GM19324 (cell line): ENCODE measurements around the gene SORBS1.
A peak's percentile ranks its signal among the peaks of the same experiment; 100 is the strongest.

ENCODE experiments used
- ATAC-seq: cut with Tn5 transposase; IDR thresholded peaks from one replicate; pipeline ENCODE4 v1.9.1; 2021; ENCODE audit warnings: mild to moderate bottlenecking, moderate library complexity; ENCODE audit not compliant: unreplicated experiment, low FRiP score

The SORBS1 gene

GRCh38 chr10:95401704-95402469, 159.3 kb downstream of the SORBS1 start:
- no peak for ATAC-seq

DNA sequence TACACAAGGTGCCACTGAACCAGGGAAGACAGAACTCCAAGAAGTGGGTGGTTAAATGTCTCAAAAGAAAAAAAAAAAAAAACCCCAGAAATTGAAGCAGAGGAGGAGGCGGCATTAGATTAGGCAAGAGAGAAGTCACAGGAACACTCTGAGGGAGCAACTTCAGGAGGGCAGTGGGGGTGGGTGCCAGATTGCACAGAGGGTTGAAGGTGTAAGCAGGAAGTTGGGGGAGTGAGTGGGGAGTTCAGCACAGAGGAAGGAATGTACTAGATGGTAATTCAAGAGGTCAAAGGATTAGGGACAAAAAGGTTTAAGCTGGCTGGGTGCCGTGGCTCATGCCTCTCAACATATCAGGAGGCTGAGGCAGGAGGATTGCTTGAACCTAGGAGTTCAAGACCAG, 160.4 kb downstream of the SORBS1 start:
- ATAC-seq: no peak

DNA sequence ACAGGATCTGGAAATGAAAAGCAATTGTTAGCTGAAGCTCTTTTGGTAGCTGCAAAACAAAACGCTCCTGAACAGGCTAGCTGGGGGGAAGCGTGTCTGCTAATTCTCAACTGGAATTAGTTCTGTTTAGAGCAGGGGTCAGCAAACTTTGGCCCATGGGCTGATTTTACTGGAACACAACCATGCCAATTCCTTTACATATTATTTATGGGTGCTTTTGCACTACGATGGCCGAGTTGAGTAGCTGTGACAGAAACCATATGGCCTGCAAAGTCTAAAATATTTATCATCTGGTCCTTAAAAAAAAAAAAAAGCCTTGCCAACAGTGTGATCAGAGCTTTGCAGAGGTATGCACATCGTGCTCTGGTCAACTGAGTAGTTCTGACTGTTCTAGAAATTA, 162.0 kb downstream of the SORBS1 start:
- ATAC-seq: no peak

DNA sequence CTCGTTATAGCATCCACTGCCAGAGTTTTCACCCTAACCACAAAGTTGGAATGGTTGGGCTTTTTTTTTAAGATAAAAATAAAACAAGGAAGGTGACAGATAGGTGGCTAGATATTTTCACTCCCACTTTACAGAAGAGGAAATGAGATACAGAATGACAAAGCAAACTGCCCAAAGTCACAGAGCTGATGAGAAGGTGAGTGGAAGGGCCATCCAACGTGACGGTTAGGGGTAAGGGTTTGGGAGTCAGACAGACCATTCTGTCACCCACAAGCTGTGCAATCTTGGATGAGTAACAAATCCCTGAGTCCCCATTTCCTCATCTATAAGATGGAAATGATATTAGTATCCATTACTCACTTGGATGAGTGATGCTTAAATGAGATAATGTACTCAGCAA, 163.4 kb downstream of the SORBS1 start:
- no peak for ATAC-seq

DNA sequence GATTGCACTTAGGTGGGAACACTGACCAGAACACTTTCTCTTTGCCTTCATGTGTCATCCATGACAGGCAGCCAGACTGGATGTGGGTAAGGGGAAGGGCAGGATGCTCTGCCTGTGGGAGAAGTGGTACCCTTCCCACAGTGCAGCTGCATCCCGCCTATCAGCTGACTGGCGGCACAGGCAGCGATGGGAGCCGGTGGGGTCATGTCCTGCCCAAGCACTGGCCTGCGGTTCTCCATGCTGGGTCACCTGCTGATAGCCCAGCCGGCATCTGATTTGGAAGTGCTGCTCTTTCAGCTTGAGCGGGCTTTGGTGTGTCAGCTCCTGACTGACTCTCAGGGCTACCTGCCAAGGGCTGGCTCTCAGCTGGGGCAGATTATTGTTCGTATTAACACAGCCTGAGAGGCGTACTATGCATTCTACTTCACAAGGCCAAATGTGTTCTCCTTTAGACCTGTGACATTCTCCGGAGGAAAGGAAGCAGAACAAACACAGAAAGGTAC, 165.2 kb downstream of the SORBS1 start:
- no peak for ATAC-seq

DNA sequence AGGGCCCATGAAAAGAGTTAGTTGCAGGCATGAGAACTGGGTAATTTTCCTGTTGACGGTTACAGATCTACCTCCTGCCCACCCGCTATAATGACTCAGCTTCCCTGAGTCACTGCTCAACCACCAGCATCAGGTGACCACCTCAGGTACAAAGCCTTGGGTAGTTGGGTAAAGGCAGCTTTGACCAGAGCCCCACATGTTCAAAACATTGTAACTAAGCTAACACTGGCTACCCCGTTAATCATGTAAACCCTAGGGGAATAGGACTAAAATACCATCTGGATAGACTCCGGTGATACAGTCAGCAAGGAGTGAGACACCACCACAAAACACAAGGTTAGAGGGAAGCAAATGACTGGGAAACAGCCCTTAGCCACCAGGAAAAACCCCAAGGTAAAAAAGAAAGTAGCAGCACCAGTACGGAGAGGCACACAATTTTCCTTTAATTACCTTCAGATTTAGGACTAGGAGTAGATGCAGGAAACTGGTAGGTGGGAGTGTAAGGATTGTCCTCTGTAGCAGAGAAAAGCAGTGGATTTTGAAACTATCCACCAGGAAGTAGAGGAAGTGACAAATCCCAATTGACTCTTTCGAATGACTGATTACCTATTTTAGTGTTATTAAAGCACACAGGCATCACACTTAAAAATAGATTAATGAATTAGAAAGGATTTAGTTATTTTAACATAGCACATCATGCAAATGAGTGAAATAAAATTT, 166.8 kb downstream of the SORBS1 start:
- ATAC-seq: no peak

DNA sequence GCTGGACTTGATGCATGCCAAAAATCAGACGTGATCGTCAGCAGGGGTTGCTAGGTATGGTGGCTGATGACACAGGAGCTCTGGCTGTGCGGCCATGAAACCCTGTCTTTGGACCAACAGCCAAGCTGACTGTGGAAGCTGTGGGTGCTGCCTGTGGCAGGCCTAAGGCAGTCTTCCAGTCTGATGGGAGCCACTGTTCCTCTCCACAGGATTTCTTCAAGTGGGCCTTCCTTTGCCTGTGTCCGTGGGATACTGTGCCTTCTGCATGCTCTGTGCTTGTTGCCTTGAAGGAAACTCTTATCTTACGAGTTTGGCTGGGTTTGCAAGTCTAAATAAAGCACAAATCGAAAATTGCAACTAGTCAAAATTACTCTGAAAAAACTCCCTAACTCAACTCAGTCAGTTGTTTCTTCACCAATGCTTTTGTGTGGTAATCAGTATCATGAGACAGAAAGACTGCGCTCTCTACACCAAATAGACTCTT, 168.4 kb downstream of the SORBS1 start:
- ATAC-seq: no peak

GRCh38 chr10:95392217-95392584, 169.0 kb downstream of the SORBS1 start:
- no peak for ATAC-seq

DNA sequence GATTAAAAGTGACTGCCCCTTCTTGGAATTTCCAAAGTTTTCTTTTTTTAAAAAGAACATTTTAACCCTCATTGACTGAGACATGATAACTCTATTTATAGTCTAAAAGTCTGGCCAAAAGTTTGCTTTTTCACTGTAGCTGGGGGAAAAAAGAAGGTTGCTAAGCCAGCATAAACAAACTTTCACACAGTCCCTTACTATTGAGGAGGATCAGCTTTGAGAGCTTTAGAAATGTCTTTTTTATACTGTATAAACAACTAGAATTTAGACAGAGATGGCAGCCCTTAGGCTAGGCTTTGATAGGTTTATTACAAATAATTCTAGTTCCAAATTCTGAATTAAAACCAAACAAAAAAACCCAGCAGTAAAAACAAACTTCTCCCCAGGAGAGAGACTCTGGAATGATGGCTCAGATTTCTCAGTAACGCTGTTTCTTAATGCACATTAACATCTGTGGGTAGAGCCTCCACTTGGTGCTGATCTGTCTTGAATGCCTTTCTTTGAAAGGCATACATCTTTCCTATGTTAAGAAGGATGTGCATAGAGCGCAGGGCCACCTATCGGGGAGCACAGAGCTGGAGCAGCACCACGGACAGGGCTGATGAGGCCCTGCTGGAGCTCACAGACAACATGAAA, 169.5 kb downstream of the SORBS1 start:
- ATAC-seq: no peak

- no peak for ATAC-seq
Measured at GRCh38 chr10:95391164-95391563, 170.0 kb downstream of the SORBS1 start.

DNA sequence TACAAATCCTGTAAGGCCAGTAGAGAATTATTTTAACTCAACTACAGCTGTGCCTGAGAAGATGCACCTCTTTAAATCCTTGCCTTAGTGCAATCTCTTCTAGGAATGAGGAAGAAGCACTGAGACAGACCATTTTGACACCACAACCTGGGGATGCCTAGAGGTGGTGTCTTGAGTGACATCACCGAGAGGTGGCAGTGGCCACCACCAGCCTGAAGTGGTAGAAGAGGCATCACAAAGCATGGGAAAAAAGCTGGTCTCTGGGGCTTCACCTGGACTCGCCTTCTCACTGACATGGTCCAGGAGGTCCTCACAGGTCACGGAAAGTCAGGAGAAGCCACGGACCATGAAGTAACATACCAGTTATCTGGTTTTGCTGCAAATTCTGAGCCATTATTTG, 171.2 kb downstream of the SORBS1 start:
- ATAC-seq: no peak

- ATAC-seq: no peak
Measured at GRCh38 chr10:95389176-95389575, 172.0 kb downstream of the SORBS1 start.

DNA sequence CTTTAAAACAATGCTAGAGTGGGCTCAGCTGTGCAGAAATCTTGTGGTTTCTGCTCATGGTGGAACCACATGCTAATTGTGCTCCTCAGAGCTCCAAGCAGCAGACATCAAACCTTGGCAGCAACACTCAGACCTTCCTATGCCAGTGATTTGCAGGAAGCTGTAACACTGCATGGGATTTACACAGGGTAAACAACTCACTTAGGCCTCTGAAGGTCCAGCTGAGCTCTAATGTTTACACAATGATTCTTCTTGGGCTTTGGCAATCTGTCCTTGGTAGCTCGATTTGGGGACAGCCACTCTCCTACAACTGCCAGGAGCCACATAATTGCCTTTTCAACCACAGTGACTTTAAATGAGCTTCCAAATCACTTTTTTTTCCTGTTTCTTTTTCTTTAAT, 172.6 kb downstream of the SORBS1 start:
- ATAC-seq: no peak

- ATAC-seq: no peak
Measured at GRCh38 chr10:95388109-95388471, 173.1 kb downstream of the SORBS1 start.

GRCh38 chr10:95384011-95384704, 177.0 kb downstream of the SORBS1 start:
- no peak for ATAC-seq

- no peak for ATAC-seq
Measured at GRCh38 chr10:95382596-95382995, 178.6 kb downstream of the SORBS1 start.

DNA sequence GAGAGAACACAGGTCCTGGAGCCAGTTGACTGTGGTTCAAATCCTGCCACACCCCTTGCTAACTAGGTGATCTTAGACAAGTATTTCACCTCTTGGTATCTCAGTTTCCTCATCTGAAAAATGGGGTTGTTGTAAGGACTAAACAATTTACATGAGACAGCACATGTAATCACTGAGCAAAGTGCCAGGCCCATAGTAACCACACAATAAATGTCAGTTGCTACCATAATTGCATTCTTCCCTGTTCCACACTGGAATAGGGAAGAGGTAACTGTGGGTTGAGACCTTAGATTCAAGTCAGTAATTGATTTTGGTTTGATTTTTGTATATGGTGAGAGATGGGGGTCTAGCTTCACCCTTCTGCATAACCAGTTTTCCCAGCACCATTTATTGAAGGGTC, 179.0 kb downstream of the SORBS1 start:
- no peak for ATAC-seq

- ATAC-seq: no peak
Measured at GRCh38 chr10:95377950-95378349, 183.2 kb downstream of the SORBS1 start.

DNA sequence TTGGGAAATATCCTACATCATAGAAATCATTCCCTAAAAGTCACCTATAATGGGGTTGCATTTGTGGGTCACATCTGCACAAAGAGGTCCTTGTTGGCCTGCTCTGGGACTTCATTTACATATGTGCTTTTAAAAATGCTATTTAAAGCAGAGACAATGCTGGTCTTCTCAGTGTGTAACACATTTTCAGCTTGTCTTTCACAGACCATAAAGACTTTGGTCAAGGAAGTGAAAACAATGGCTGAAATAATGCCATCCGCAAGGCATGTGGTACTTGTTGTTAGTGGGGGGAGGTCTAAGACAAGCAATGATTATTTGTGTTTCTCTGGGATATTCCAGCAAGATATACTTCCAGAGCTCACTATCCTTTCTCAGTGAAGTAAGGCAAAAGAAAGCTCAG, 185.8 kb downstream of the SORBS1 start:
- ATAC-seq: no peak

DNA sequence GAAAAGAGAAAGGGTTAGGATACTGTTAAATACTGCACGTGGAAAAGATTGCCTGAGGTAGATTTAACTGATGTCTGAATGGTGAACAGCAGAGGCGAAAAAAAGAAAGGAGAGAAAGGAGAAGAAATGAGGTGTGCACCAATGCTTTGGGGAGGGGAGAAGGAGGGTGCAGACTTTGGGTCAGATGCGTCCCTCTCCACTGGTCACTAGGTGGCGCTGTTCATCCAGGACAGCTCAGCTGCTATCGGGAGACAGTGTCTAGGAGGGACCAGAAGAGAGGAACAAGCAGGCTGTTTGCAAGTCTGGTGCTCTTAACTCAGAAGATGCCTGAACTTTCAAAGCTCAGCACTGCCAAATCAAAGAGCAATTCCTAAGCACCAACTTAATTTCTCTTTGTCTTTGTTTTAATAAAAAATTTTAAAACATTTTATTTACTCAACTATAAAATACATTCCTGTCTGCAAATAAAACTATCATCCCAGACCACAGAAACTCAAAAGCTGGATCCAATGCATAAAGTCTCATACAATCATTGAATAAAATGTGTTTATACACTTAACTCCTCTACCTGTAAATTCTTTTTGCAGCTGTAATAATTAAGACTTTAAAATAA, 186.5 kb downstream of the SORBS1 start:
- ATAC-seq: peak; percentile 75
